ENCODE measurements around the gene IDH3A. TPM values are rescaled to one million over a fixed set of nuclear protein-coding genes. Genes with fewer than 3 reads are reported as not detected.

Gene IDH3A
- total and polyA plus RNA-seq, 7 donors: 154 to 309 (median 209) TPM

GRCh38 chr15:78209646-78210348 is 60.6 kb downstream of the IDH3A start:
- DNase-seq (no peak), ATAC-seq (peak in 1 of 4 donors; percentile 21)
- intact Hi-C loops (cut with DNase I): no loop called here
- no peak for TF ChIP-seq CTCF (IDR thresholded peaks at IDR 0.05)
- Histone ChIP-seq H3K36me3 (ENCODE audit: insufficient read depth in 1 of 2, low read depth in 1 of 2) (no peaks in the 10 kb centered on the region), H3K4me1 (peaks cover 50% of the 10 kb centered on the region), H3K27me3 (ENCODE audit: insufficient read depth in 3 of 3, low read length in 2 of 3) (no peaks in the 10 kb centered on the region), H3K27ac (peak overlapping the region; percentile 47), H3K9me3 (no peaks in the 10 kb centered on the region), H3K4me3 (no peak overlapping the region)
- WGBS, 3 donors: 33 to 38% (median 38%) methylated on average over 9 of the region's 9 CpGs

- Histone ChIP-seq H3K4me1 (peaks cover 50% of the 10 kb centered on the region), H3K4me3 (no peak overlapping the region), H3K27me3 (ENCODE audit: insufficient read depth in 3 of 3, low read length in 2 of 3) (no peaks in the 10 kb centered on the region), H3K9me3 (no peaks in the 10 kb centered on the region), H3K36me3 (ENCODE audit: insufficient read depth in 1 of 2, low read depth in 1 of 2) (no peaks in the 10 kb centered on the region), H3K27ac (peak overlapping the region; percentile 47)
- TF ChIP-seq CTCF (IDR thresholded peaks at IDR 0.05): no peak
- WGBS, 3 donors: 49 to 62% (median 56%) methylated on average over 5 of the region's 5 CpGs
- no peak for ATAC-seq
- no peak for DNase-seq
- intact Hi-C loops (cut with DNase I): no loop called here
These were observed 61.2 kb downstream of the IDH3A start for GRCh38 chr15:78210349-78210717.

GRCh38 chr15:78211189-78211921 is 62.2 kb downstream of the IDH3A start:
- H3K36me3 ChIP-seq (ENCODE audit: insufficient read depth in 1 of 2, low read depth in 1 of 2): no peaks in the 10 kb centered on the region
- ATAC-seq: no peak
- TF ChIP-seq CTCF (IDR thresholded peaks at IDR 0.05): no peak
- no peak overlapping the region for H3K4me3 ChIP-seq
- peak overlapping the region; percentile 47 for H3K27ac ChIP-seq
- 61 to 78% (median 62%) methylated on average over 12 of the region's 12 CpGs for WGBS, 3 donors
- H3K27me3 ChIP-seq (ENCODE audit: insufficient read depth in 3 of 3, low read length in 2 of 3): no peaks in the 10 kb centered on the region
- H3K9me3 ChIP-seq: no peaks in the 10 kb centered on the region
- intact Hi-C loops (cut with DNase I): no loop called here
- DNase-seq: no peak
- peaks cover 50% of the 10 kb centered on the region for H3K4me1 ChIP-seq

GRCh38 chr15:78212008-78212407 is 62.8 kb downstream of the IDH3A start:
- Histone ChIP-seq H3K27me3 (ENCODE audit: insufficient read depth in 3 of 3, low read length in 2 of 3) (no peaks in the 10 kb centered on the region), H3K27ac (peak overlapping the region; percentile 73), H3K4me3 (peak overlapping the region; percentile 23), H3K4me1 (peaks cover 51% of the 10 kb centered on the region), H3K9me3 (no peaks in the 10 kb centered on the region), H3K36me3 (ENCODE audit: insufficient read depth in 1 of 2, low read depth in 1 of 2) (no peaks in the 10 kb centered on the region)
- no peak for TF ChIP-seq CTCF (IDR thresholded peaks at IDR 0.05)
- peak in 3 of 4 donors; percentile 10 to 29 (median 26) for ATAC-seq
- intact Hi-C loops (cut with DNase I): no loop called here
- no peak for DNase-seq
- 61 to 86% (median 67%) methylated on average over 10 of the region's 10 CpGs for WGBS, 3 donors

Data from psoas muscle (tissue), 8 donors.